ENCODE data around the gene GMCL2.

GRCh38 chr5:178236679-178237078 is 49.5 kb upstream of the GMCL2 start:
- no peak for TF ChIP-seq CTCF (IDR thresholded peaks at IDR 0.05; ENCODE audit: insufficient read depth, low read length, poor library complexity, severe bottlenecking)
- no peak for TF ChIP-seq EZH2phosphoT487 (conservative IDR thresholded peaks at IDR 0.05; ENCODE audit: low read length)
